ENCODE measurements around the gene ALAS2.

ALAS2 gene

GRCh38 chrX:55041514-55041913 is 10.7 kb upstream of the ALAS2 start:
- TF ChIP-seq, protein P1, sequence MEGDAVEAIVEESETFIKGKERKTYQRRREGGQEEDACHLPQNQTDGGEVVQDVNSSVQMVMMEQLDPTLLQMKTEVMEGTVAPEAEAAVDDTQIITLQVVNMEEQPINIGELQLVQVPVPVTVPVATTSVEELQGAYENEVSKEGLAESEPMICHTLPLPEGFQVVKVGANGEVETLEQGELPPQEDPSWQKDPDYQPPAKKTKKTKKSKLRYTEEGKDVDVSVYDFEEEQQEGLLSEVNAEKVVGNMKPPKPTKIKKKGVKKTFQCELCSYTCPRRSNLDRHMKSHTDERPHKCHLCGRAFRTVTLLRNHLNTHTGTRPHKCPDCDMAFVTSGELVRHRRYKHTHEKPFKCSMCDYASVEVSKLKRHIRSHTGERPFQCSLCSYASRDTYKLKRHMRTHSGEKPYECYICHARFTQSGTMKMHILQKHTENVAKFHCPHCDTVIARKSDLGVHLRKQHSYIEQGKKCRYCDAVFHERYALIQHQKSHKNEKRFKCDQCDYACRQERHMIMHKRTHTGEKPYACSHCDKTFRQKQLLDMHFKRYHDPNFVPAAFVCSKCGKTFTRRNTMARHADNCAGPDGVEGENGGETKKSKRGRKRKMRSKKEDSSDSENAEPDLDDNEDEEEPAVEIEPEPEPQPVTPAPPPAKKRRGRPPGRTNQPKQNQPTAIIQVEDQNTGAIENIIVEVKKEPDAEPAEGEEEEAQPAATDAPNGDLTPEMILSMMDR (conservative IDR thresholded peaks at IDR 0.05; ENCODE audit: low read length), result no peak
- H3K4me3 ChIP-seq (ENCODE audit: low read length), result no peak overlapping the region
- no peak for DNase-seq (ENCODE audit: low read depth)

- TF ChIP-seq, protein P1 (conservative IDR thresholded peaks at IDR 0.05; ENCODE audit: low read length), result no peak
- DNase-seq (ENCODE audit: low read depth), result peak; percentile 30
- H3K4me3 ChIP-seq (ENCODE audit: low read length), result no peak overlapping the region
These were observed 8.7 kb upstream of the ALAS2 start for GRCh38 chrX:55039471-55039870.

GRCh38 chrX:55033429-55033828 is 2.7 kb upstream of the ALAS2 start:
- no peak for DNase-seq (ENCODE audit: low read depth)
- TF ChIP-seq, protein P1 (conservative IDR thresholded peaks at IDR 0.05; ENCODE audit: low read length), result no peak
- H3K4me3 ChIP-seq (ENCODE audit: low read length), result no peak overlapping the region

- no peak for DNase-seq (ENCODE audit: low read depth)
- H3K4me3 ChIP-seq (ENCODE audit: low read length), result no peak overlapping the region
- TF ChIP-seq, protein P1 (conservative IDR thresholded peaks at IDR 0.05; ENCODE audit: low read length), result no peak
These were observed 1.5 kb downstream of the ALAS2 start for GRCh38 chrX:55029291-55029690.

GRCh38 chrX:55028611-55029010 is 2.2 kb downstream of the ALAS2 start:
- TF ChIP-seq, protein P1 (conservative IDR thresholded peaks at IDR 0.05; ENCODE audit: low read length), result no peak
- DNase-seq (ENCODE audit: low read depth), result no peak
- no peak overlapping the region for H3K4me3 ChIP-seq (ENCODE audit: low read length)

GRCh38 chrX:55028040-55028439 is 2.7 kb downstream of the ALAS2 start:
- DNase-seq (ENCODE audit: low read depth), result no peak
- TF ChIP-seq, protein P1 (conservative IDR thresholded peaks at IDR 0.05; ENCODE audit: low read length), result no peak
- no peak overlapping the region for H3K4me3 ChIP-seq (ENCODE audit: low read length)

DNA sequence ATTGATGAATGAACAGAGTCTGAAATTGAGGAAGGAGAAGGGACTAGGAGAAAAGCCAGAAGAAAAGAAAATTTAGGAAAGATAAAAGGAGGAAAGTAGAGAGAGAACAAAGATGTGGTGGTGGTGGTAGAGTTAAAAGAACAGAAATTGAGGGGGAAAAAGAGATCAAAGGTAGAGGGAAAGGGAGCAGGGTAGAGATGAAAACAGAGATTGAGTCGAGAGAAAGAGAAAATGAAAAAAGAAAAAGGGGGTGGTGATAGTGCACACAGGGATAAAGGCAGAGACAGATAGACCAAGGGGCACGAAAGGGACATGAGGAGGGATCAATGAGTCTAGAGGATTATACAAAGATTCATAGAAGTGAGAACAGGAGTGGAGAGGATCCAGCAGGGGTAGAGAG is 3.9 kb downstream of the ALAS2 start:
- H3K4me3 ChIP-seq (ENCODE audit: low read length), result no peak overlapping the region
- TF ChIP-seq, protein P1 (conservative IDR thresholded peaks at IDR 0.05; ENCODE audit: low read length), result no peak
- no peak for DNase-seq (ENCODE audit: low read depth)

Measured in AG10803 (cell line).